ENCODE measurements around the gene RXYLT1. TPM values are rescaled to one million over a fixed set of nuclear protein-coding genes. Genes with fewer than 3 reads are reported as not detected.

RXYLT1 gene
- total RNA-seq, 3 donors from 2014 or later: 10.5 to 16.4 (median 14.0) TPM

GRCh38 chr12:63857771-63858670, 78.3 kb downstream of the RXYLT1 start:
- ATAC-seq (no peak), DNase-seq (no peak)
- TF ChIP-seq CTCF (IDR thresholded peaks at IDR 0.05): no peak
- Histone ChIP-seq H3K9me3 (no peaks in the 10 kb centered on the region), H3K4me3 (no peak overlapping the region), H3K36me3 (ENCODE audit: low read depth) (no peaks in the 10 kb centered on the region), H3K4me1 (ENCODE audit: low read depth) (peaks cover 26% of the 10 kb centered on the region)
- intact Hi-C loops (cut with DNase I, micrococcal nuclease): no loop called here

Other genes starting within 250 kb of the RXYLT1 start
- gene DPY19L2, start 111.4 kb upstream of the RXYLT1 start, total RNA-seq: 1 to 10 TPM; 2.0 to 7.8 (median 2.2) TPM
- 10 to 100 TPM; 12.2 to 23.9 (median 15.9) TPM for gene SRGAP1, start 64.8 kb downstream of the RXYLT1 start, total RNA-seq

Data from mucosa of descending colon (tissue), 3 donors.